GM21526 (cell line): Measurements from ENCODE around the gene NCEH1.

Experiments
- ATAC-seq: cut with Tn5 transposase; IDR thresholded peaks from one replicate; pipeline ENCODE4 v1.9.1; 2021; ENCODE audit warnings: moderate library complexity; ENCODE audit not compliant: unreplicated experiment, low FRiP score

The NCEH1 gene

DNA sequence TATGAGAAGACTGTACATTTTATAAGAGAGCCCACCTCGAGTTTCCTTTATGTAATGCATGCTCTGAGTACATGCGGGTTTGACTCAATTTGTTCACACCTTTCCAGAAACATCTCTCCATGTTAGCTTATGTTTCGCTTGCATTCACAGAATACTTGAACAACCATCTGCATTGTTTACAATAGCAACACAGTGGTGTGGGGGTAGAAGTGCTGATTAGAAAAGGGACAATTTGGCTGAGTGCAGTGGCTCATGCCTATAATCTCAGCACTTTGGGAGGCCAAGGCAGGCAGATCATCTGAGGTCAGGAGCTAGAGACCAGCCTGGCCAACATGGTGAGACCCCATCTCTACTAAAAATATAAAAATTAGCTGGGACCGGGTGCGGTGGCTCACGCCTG lies 60.9 kb downstream of the NCEH1 start:
- ATAC-seq = no peak

DNA sequence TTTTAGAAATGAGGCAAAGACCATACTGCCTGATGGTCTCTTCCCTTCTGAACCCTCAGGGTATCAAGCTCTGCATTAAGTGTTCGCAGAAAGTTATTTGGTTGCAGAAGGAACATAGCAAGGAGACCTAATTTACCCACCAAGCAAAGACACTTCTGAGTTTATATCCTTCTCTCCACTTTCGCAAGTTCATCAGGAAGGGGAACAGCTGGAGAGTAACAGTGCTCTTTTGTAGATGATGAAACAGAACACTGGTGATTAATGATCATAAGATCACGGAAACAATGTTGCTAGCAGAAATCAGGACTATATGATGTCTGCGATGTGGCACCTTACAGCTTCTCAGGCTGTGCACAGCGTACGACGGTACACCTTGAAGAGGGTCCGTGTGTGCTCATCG lies 62.1 kb downstream of the NCEH1 start:
- ATAC-seq = no peak

DNA sequence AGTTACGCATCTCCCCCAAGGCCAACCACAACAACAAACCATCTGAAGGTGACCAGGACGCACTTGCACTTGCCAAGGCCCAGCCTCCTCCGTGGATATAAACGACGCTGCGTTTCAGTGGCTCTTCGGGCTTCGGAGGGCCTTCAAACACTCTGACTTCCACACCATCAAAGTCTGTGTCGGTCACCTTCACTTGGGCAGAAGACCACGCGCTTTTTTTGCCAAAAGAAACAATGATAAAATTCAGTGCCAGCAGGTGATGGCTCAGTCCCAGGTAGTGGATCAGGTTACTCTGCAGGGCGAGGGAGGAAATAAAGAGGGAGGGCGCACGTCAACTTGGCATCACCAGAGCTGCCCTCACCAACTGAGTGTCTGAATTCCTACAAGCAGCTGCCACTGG lies 63.0 kb downstream of the NCEH1 start:
- no peak for ATAC-seq

DNA sequence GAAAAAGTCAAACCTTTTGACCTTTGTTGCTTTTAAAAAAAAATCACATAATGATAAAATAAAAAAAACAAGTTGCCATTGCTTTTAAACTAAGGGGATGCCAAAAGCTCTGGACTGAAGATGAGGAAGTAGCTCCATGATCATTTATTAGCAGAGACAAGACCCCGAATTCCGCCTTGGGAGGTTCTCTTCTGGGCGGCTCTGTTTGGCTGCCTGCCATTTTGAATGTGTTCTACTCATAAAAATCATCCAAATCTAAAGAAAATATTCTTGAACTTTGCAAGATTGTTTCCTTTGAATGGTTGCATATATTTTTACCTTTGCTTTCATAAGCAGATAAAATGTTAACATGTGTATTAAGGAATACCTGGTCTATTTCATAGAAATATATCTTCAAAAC lies 63.8 kb downstream of the NCEH1 start:
- no peak for ATAC-seq

DNA sequence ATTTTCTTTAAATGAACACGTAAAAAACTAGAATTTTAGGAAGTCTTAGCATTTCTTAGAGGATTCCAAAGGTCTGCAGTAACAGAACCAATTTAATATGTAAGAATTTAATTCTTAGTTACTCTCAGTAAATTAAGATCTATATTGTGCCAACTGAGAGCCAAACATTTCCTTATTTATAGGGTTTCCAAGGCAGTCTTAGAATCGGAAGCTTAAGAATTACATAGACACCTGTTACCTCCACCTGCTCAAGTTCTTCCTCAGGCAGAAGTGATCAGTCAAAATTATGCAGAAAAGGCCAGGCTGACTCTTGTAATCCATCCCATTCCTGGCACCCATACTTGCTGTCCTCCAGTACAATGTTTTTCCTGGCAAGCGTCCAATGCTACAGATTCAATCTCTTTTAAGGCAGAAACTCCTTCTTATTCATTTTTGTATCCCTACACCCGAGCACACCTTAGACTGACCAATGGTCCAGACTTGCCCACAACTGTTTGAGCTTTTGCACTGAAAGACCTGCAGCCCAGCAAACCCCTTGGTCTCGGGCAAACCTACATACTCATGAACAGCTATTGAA lies 64.3 kb downstream of the NCEH1 start:
- ATAC-seq = no peak

DNA sequence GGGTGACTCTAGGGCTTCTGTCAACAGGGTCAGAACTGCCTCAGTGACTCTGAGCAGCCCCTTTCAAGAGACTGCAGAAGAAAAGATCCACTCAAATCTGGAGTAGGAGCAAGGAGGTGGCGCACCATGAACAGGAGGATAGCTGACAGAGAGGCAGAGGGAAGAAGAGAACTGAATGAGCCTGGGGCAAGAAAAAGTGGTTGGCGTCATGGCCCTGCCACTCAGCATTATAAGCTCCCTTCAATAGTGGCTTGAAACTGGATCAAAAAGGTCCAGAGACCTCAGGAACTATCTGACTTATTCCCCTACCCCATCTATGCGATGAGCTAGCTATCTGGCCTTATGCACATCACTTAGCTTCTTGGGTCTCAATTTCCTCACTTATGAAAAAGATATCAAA lies 66.6 kb downstream of the NCEH1 start:
- no peak for ATAC-seq

DNA sequence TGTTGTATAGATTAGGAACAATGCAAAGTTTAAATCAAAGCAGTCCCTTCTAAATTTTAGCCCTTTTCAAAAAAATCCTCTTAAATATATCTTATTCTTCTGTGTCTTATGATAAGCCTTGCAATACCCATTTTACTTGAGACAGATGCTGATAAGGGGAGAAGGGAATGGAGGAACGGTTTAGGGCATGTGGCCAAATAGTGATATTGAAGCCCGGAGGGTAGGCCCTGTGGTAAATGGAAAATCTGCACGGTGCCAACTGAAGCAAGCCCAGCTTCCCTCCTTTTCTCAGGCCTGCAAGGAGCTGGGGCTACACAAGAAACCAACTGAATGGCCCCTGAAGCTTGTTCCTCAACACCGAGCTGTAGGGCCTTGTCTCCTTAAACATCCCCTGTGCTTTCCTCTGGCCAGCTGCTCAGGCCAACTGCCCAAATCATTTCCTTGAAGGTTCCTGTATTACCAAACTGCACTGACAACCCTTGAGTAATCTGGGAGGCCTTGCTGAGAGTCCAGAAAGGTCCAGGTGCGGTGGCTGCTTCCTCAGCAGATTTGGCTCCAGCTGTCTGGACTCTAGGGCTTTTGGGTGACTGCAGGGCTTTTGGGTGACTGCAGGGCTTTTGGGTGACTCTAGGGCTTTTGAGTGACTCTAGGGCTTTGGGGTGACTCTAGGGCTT lies 67.2 kb downstream of the NCEH1 start:
- no peak for ATAC-seq

DNA sequence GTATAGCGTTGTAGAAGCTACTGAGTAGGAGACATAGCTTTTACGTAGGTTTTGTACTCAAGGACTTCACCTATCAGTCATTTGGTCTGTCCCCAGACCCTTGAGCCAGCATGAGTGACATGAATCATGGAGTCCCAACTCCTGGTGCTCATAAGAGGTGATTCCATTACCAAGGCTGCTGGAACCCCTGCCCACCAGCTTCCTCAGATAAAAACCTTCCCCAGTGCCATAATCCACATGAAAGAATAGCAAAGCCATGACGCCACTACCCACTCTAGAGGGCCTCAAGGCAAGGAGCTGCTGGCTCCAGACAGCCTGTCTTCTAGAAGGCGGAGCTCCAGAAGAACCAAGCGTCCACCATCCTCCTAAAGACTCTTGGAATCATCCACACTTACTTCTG lies 69.6 kb downstream of the NCEH1 start:
- ATAC-seq = no peak

DNA sequence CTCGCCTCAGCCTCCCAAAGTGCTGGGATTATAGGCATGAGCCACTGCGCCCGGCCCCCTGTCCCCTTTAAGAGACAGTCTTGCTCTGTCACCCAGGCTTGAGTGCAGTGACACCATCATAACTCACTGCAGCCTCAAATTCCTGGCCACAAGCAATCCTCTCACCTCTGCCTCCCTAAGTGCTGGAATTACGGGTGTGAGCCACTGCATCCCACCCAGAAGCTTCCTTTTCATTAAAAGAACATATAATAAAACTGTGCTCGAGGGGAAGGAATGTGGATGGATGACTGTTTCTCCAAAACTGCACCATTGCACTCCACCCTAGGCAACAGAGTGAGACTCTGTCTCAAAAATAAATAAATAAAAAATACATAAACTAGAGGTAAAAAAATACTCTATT lies 70.1 kb downstream of the NCEH1 start:
- ATAC-seq = no peak

DNA sequence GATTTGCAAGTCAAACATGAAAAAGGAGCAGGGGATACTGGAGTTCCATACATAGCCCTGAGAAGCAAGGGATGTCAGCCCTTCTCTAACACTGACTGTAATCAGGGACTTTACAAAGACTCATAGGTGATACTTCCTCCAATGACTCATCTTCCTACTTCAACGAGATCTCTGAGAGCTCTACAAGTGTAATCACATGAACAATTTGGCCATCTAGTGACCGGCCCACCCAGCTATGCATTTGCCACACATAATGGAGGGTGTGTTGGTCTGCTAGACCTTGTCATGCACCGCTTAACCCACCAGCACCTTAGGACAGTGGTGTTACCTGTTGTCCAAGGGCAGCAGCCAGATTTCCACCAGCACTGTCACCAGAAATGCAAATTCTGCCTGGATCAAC lies 75.3 kb downstream of the NCEH1 start:
- peak; percentile 88 for ATAC-seq

DNA sequence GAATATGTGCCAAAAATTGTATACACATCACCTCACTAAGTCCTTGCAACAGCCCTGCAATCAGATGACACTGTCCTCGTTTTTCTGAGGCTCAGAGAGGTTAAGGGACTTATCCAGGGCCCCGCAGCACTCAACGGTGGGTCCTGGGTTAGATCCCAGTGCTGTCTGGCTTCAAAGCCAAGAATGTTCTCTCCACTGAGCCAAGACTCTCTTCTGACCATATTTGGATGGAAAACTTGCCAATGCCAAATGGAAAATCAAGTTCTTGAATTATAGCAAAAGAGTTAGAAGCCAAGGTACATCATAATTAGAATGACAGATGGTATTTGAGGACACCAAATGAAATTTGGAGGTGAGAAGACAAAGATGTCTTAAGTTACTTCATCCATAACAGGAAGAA lies 75.9 kb downstream of the NCEH1 start:
- ATAC-seq = no peak

DNA sequence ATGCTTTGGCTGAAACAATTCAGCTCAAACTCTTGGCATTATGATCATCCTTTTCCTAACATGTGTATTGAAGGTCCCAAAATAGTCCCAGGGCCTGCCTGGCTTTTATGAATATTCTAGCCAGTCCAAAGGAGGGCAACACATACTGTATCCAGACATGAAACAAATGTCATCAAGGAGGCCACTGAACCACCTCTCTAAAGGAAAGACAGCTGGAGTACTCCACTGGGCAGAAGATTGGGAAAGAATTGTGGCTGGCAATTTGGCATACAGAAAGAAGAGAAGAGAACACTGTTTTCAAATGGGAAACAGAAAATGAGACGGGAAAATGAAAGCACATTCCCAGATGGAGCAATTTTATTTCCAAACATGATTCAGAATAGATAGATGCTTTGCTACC lies 80.6 kb downstream of the NCEH1 start:
- no peak for ATAC-seq

DNA sequence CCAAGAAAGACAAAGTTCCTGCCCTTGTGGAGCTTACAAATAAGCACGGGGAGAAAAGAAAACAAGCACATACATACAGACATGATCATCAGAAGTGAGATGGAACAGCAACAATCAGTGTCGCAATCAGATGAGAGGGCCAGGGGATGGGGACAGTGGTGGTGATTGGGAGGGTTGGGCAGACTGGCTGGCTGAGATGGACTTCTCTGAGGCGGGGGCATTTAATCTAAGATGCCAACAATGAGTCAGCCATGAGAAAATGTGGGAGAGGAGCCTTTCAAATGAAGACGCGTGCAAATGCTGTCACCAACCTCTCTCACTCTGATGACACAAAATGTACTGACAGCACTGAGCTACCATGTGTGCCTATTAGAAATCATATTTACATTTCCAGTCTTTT lies 81.4 kb downstream of the NCEH1 start:
- ATAC-seq = no peak

DNA sequence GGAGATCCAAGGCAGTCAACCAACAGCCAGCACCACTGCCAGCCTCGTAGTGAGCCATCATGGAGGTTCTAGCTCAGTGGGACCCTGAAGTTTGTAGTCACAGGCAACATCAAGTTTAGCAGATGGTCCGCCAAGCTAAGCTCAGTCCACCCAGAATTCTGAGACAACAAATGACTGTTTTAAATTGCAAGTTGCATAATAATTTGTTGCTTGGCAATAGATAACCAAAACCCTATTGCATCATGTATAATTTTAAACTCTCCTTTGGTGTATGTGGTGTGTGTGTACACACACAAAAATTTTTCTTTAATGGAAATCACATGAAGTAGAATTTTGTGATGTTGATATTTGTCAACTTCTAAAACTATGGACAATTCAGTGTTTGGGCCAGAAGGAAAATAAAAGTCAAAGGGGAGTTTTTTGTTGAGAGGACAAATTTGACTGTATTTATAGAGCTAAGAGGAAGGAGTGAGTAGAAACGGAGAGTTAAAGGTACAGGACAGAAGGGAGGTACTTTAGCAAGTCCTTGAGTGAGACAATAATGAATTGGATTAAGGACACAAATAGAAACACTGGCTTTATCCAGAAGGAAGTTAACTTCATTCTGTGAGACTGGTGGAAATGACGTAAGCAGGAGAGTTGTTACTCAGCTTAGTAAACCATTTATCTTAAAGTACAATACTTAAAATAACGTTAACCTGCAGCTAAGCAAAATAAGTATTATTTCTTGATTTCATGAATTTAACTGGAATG lies 83.6 kb downstream of the NCEH1 start:
- ATAC-seq = no peak

DNA sequence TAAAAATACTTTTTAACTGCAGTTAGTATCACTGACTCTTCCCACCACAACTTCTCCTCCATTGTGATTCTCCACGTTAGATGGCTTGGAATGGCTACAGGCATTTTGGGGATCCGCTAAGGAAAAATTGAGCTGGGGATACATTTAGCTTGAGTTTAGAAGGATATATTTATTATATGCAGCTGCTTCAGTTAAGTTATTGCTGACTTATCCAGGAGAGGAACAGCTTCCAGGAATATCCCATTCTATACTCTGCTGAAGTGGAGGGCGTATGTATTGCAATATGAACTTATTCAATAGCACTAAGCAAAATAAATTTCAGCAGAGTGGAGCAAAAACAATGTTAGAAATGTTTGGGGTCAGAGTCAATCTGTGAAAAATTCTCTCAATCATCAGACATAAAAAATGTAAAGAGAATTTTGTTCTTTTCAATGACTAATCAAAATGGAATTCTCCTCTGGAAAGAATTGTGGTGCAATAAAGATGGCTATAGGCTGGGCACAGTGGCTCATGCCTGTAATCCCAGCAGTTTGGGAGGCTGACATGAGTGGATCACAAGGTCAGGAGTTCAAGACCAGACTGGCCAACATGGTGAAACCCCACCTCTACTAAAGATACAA lies 84.7 kb downstream of the NCEH1 start:
- no peak for ATAC-seq

DNA sequence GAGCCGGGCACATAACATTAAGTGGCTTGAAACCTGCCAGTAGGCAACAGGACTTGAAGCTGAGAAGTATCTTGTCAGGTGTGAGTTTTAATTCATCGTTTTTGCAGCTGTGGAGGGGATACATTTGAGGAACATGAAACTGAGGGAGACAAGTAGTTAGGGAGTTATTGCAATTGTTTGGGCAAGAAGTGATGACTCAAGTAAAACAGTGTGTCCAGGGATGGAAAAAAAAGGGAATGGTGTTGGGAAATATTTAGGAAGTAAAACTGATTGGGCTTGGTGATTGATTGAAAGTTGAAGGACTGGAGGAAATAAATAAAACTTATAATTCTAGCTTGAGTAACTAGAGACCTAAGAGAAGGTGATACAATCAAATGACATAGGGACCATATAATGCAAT lies 85.5 kb downstream of the NCEH1 start:
- ATAC-seq = no peak

DNA sequence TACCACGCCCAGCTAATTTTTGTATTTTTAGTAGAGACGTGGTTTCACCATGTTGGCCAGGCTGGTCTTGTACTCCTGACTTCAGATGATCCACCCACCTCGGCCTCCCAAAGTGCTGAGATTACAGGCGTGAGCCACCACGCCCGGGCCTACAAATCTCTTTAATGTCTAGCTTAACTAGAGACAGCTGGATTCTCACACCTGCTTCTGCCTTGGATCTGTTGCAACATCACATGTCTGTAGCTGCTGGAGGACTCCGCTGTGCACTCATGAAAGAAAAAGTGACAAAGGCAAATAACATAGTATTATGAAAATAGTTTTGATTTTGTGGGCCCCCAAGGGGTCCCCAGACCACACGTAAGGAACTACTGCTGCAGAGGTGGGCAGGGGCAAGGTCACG lies 85.9 kb downstream of the NCEH1 start:
- ATAC-seq = no peak

DNA sequence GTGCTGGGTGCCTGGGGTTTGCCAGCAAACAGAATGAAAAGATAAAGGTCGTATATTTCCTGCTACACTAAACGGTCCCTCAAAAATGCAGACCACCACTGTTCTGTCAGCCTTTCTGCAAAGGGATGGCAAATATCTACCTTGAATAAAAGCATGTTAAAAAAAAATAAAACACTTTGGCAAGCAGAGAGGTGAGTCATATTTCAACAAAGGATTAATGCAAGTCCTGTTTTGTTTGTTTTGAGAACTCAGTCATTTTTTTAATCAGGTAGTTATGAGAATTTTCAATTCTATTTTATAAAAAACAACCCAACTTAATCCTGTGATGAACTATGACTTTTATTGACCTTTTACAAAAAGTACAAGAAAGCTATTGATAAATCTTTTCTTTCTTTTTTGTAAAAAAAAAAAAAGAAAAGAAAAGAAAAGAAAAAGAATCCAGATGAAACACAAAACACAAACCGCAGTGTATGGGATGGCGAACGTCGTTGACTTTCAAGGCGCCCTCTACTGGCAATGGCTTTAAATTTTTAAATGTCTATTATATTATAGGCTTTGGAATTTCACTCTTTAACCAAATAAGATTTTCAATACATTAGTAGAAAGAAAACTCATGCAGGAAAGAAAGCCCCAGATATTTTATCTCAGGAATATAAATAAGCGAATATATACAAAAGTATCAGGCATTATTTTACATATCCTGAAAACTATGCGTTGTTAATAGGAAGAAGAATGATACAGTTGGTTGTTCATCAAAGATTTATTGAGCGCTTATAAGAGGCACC lies 87.8 kb downstream of the NCEH1 start:
- no peak for ATAC-seq

DNA sequence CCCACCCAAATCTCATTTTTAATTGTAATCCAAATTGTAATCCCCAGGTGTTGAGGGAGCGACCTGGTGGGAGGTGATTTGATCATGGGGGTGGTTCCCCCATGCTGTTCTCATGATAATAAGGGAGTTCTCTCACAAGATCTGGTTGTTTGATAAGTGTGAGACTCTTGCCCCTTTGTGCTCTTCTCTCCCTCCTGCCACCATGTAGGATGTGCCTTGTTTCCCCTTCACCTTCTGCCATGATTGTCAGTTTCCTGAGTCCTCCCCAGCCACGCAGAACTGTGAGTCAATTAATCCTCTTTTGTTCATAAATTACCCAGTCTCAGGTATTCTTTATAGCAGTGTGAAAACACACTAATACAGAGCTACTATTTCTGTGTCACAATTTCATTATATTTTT lies 88.7 kb downstream of the NCEH1 start:
- no peak for ATAC-seq

DNA sequence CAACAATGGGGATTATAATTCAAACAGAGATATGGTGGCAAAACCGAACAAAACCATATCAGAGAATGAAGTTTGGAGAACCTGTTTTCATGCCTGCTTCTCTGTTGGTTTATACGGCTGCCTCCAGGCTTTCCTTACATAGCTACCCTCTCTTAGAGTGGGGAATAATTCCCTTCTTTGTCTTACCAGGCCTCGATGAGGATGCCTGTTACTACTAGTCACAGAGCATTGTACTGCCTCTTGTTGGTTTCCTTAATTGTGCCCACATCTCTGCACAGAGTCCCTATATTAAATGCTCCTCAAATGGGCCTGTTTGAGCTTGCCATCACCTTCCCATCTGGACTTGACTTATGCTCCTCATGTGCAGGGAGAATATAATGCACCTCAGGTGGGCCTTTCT lies 92.9 kb downstream of the NCEH1 start:
- ATAC-seq = no peak
